MV-4-11 (cell line): ENCODE results near the gene ZCCHC7.
"Not testable (repeated sequence)": the region's sequence is repeated elsewhere in the genome, so short reads cannot be mapped to it uniquely, and the experiment has no call there.

Experiments used
- DNase-seq: peaks from one replicate; lab custom pipeline; 2025; lab: John Stamatoyannopoulos, UW

The ZCCHC7 gene

DNA sequence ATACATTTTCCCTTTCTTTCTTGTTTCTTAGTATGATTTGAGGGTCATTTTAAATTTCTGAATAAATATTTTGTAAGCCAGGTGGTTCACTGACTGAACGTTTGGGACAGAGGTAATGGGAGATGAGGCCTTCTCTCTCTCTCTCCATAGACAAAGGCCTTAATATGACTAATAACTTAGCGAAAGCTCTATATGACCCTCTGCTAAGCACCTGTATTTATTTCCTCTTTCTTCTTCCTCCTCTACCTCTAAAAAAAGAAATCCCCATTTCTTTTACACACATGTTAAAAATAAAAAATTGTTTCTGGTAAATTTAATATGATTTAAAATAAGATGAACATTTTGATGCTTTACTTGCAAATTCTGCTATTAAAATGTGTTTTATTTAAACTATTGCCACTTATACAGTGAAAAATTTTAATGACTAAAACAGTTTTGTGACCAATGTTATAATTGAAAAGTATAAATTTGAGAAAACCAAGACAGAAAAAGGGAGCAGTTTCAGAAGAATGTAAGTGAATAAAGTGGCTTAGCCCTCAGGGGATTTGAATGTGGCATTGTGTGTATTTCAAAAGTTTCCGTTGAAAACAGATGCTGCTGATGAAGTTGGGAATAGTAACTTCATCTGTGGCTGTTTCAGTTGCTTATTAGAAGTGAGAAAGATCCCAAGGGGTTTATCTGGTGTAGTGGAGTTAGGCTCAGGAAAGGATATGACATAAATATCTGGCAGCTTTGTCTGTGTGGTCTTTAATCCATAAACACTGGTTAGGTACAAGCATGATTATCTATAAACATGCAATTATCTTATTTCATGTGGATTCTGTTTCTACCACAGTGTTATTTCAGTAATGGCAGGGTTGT, 173.5 kb downstream of the ZCCHC7 start:
- peak; percentile 42 for DNase-seq

DNA sequence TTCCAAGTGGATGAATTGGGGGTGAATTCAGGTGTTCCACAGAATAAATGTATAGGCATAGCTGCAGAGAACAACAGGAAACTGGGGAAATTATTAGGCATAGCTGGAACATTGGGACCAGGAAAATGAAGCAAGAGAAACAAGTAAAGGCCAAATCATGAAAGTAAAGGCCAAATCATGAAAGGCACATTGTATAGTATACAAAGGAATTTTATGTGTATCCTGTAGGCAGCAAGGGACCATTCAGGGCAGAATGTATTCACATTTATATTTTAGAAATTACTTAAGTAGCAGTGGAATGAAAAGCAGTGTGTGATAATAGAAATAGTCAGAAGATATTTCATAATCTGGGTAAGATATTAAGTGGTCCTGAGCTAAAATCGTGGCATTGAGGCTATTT, 174.8 kb downstream of the ZCCHC7 start:
- no peak for DNase-seq

GRCh38 chr9:37295796-37296195, 175.4 kb downstream of the ZCCHC7 start:
- DNase-seq: peak; percentile 36

DNA sequence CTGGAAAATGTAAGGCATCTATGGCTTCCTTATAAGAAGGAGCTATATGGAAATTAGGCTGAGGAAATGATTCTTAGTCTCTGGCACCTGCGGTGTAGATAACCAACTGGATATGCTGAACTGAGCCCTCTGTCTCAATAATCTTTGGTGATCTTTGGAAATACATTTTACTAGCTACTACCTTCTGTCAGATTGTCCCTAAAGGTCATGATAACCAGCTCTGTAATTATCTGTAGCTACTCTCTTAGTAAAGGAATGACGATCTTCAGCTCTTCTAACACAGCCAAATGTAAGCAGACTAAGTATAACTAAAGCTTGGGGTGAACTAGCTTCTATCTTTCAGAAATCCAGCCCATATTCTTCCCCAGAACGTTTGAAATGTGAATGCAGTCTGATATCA, 177.2 kb downstream of the ZCCHC7 start:
- no peak for DNase-seq

GRCh38 chr9:37300620-37301019, 180.2 kb downstream of the ZCCHC7 start:
- no peak for DNase-seq

DNA sequence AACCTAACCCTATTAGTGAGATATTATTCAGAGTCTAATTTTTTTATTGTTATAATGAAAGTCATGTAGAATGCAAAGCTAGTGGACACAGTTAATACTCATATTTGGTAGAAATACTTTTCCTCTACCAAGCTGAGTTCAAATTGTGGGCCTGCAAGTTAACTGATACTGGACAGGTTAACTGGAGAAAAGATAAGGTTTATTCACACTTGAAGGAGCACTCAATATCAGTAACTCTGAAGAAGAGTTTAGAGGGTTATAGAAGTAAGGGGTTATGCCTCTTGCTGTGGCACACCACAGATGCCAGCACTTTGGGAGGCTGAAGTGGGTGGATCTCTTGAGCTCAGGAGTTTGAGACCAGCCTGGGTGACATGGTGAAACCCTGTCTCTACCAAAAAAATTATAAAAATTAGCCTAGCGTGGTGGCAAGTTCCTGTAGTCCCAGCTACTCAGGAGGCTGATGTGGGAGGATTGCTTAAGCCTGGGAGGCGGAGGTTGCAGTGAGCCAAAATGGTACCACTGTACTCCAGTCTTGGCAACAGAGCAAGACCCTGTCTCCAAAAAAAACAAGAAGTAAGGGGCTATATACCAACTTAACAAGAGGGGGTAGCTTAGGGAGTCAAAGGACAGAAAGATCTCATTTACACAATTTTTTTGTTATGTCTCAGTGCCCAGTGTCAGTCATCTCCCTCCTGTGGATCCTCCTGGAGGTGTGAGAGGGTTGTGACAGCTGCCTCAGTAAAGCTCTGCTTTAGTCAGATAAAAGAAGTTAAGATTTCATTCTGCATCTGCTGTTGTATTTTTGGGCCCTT, 180.9 kb downstream of the ZCCHC7 start:
- DNase-seq: no peak

DNA sequence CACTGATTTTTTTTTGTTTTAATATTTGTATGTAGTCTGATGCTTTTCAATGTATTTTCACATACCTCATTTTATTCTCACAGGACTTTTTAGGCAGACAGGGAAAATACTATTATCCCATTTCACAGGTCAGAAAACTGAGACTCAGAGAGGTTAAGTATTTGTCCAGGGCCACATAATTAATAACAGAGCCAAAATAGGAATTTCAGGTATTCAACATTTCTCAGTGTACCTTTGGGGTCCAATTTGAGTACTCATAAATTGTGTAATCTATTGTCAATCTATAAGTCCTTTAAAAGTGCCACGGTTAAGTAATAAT, 181.4 kb downstream of the ZCCHC7 start:
- no peak for DNase-seq

DNA sequence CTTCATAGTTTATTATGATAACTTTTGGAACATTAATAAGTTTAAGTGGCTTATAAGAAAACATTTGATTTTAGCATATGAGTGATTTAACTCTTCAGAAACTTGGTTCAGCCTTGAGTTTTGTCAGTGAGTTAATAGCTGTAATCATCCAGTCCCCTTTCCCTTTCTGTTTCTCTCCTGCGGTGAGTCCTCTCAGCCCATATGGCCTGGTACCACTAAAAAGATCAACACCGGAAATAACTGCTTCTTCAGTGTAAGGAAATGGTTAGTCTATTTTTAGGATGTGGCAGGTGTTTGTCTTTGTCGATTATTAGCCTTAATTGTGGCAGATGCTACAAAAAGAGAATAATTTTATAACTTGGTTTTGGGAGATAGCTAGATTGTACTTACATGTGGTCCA, 181.9 kb downstream of the ZCCHC7 start:
- DNase-seq: peak; percentile 59

DNA sequence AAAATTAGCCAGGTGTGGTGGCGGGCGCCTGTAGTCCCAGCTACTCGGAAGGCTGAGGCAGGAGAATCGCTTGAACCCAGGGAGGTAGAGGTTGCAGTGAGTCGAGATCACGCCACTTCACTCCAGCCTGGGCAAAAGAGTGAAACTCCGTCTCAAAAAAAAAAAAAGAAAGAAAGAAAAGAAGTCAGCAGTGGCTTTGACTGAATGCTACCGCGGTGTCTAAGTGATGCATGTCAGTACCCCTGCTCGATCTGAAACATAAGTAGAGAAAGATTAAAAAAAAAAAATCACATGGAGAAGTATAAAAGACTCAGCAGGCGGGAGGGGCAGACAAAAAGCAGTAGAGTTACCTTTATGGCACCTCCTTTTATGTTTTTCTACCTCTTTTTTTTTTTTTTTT, 182.9 kb downstream of the ZCCHC7 start:
- not testable (repeated sequence) for DNase-seq

- DNase-seq: no peak
Observed at GRCh38 chr9:37309136-37309535, 188.8 kb downstream of the ZCCHC7 start.

DNA sequence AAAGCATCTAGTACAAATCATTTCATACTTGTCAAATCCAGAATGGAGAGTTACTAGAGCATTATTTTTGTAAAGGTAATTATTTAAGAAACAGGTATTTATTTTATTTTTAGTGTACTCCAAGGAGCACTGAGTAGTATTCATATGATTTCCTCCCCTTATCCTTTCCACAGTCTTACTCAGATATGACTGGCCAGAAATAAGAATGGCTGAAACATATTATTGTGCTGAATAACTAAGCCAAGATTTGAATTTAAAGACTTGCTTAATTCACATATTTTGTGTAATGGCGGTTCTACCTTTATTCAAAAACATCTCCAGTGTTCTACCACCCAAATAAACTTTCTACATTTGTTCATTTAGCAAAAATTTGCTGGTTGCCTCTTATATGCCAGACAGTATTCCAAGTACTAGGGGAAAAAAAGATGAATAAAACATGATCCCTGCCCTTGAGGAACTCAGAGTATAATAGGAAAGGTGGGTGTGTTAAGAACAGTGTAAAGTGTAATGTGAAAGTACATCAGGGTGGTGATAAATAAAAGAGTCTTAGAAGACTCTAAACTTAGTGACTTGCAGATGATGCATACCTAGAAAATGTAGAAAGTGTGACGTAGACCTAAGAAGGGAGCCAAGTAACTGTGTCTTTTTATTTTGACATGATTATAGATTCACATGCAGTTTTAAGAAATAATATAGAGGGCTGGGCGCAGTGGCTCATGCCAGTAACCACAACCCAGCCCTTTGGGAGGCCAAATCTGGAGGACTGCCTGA, 191.7 kb downstream of the ZCCHC7 start:
- no peak for DNase-seq

GRCh38 chr9:37324261-37324683, 203.9 kb downstream of the ZCCHC7 start:
- DNase-seq: peak; percentile 59

DNA sequence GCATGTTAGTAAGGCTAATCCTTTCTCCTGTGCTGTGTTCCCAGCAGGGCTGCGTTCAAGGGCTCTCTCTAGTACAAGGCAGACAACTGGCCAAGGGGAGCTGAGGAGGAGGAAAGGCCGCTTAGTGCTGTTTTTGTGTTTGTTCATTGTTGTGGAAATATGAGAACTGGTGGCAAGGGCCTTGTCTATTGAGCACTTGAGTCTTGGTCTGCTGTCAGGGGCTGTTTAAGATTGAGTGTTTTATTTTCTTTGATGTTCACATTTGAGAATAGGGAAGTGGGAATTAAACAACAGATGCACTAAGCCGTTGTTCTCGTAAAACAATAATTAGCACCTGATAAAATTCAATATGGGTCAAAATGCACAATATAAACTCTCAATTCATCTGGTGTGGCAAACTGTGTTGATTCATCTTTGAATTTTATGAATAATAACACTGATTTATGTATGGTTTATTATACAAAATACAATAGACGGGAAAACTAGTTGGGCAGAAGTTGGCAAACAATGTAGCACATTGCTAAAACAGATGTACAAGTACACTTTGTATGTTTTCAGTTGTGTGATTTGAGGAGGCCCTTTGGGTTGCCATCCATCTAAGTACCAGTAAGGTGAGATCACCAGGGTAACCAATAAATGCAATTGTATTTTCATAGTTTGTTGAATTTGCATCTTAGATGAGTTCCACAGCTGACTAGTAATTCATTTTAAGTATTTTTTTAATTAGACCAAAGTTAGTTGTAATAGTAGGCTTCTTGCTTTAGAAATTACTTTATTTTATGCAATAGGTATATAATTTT, 204.5 kb downstream of the ZCCHC7 start:
- DNase-seq: peak; percentile 9

GRCh38 chr9:37325778-37326177, 205.4 kb downstream of the ZCCHC7 start:
- no peak for DNase-seq

- DNase-seq: no peak
Observed at GRCh38 chr9:37327553-37327952, 207.2 kb downstream of the ZCCHC7 start.

DNA sequence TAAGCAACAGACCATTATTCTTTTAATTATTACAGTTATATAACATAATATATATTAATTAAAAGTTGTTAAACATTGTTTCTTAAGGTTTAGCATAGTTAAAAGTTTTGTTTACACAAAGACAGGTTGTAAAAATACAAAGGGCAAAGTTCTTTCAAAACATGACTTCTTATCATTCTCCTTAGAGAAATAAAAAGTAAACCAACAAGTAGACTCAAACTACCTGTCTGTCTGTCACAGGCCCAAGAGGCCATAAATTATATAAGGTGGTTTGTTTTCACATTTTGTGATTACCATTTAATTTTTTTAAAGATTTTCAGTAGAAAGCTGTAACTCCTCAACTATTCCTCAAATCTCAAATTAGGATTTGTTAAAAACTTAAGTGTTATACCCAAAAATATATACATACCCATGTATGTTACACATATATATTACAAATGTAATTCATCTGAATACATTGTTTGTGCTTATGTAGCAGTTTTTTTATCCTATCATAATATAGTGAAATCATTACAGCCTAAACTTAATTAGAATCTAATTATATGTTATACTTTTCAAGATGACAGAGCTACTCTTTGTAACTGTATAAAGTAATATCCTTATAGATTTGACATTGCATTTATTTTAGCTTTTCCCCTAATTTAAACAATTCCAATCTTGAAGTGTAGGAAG, 208.3 kb downstream of the ZCCHC7 start:
- DNase-seq: no peak

DNA sequence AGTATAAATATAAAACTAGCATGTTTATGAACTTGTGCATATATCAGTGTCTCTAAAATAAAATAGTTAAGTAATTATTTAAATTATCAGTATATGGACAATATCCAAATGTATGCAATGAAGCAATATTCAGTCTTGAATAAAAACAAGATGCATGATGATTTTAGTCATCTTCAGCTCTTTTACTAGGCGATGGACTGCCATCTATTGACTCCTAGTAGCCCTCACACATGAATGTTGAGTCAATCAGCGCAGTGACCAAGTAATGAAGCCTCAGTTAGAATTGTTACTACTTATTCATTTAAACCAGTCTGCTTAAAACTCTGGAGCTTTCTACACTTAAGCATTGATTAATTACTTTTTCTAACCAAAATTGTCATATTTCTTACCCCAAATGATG, 209.2 kb downstream of the ZCCHC7 start:
- DNase-seq: peak; percentile 5

GRCh38 chr9:37331871-37332270, 211.5 kb downstream of the ZCCHC7 start:
- DNase-seq: no peak

- DNase-seq: no peak
Observed at GRCh38 chr9:37332578-37332977, 212.2 kb downstream of the ZCCHC7 start.

- no peak for DNase-seq
Observed at GRCh38 chr9:37333288-37333687, 212.9 kb downstream of the ZCCHC7 start.

- no peak for DNase-seq
Observed at GRCh38 chr9:37335238-37335637, 214.9 kb downstream of the ZCCHC7 start.
